DOHH2 (cell line): ENCODE measurements around the gene EIF3K.
A peak's percentile ranks its signal among the peaks of the same experiment; 100 is the strongest.

ENCODE experiments used
- H3F3A ChIP-seq: fragments of 200-600 bp; sonication (generic), shearing (Covaris generic); 2 replicates; pipeline ENCODE4 v1.6.0; 2016; ENCODE audit warnings: antibody characterized with exemption, mild to moderate bottlenecking; ENCODE audit not compliant: control insufficient read depth, insufficient read depth
- H3K27ac ChIP-seq: fragments of 200-600 bp; sonication (generic); 2 replicates; pipeline ENCODE4 v1.5.1; 2014; ENCODE audit warnings: low read depth, mild to moderate bottlenecking, low read length, moderate library complexity
- H3K27me3 ChIP-seq: fragments of 200-600 bp; sonication (generic); 2 replicates; pipeline ENCODE4 v1.6.1; 2014; ENCODE audit warnings: mild to moderate bottlenecking, low read length, mixed read lengths; ENCODE audit not compliant: control insufficient read depth
- H3K36me3 ChIP-seq: fragments of 200-600 bp; sonication (generic); 2 replicates; pipeline ENCODE4 v1.6.1; 2014; ENCODE audit warnings: mild to moderate bottlenecking, low read length, moderate library complexity, mixed read lengths; ENCODE audit not compliant: control insufficient read depth
- H3K4me1 ChIP-seq: fragments of 200-600 bp; sonication (generic); 2 replicates; pipeline ENCODE4 v1.6.1; 2014; ENCODE audit warnings: mild to moderate bottlenecking, low read length, mixed read lengths; ENCODE audit not compliant: control insufficient read depth
- H3K4me2 ChIP-seq: fragments of 200-600 bp; sonication (generic); 2 replicates; pipeline ENCODE4 v1.6.0; 2014; ENCODE audit warnings: mild to moderate bottlenecking, low read length, moderate library complexity
- H3K4me3 ChIP-seq: fragments of 200-600 bp; sonication (generic); 2 replicates; pipeline ENCODE4 v1.5.1; 2014; ENCODE audit warnings: mild to moderate bottlenecking, low read length, mixed read lengths
- H3K79me2 ChIP-seq: fragments of 200-600 bp; sonication (generic); 2 replicates; pipeline ENCODE4 v1.6.1; 2014; ENCODE audit warnings: mild to moderate bottlenecking, low read length, mixed read lengths; ENCODE audit not compliant: control insufficient read depth
- H3K9me2 ChIP-seq: fragments of 200-600 bp; sonication (generic); replicated peaks from 2 replicates; pipeline ENCODE4 v1.6.1; 2014; ENCODE audit warnings: mild to moderate bottlenecking, low read length, mixed read lengths; ENCODE audit not compliant: control insufficient read depth
- H3K9me3 ChIP-seq: fragments of 200-600 bp; sonication (generic); 2 replicates; pipeline ENCODE4 v1.6.1; 2014; ENCODE audit warnings: antibody characterized with exemption, low read length, mixed read lengths; ENCODE audit not compliant: control insufficient read depth, insufficient read depth
- H4K20me1 ChIP-seq: fragments of 200-600 bp; sonication (generic); 2 replicates; pipeline ENCODE4 v1.6.0; 2014; ENCODE audit warnings: low read depth, mild to moderate bottlenecking, antibody characterized with exemption, low read length, moderate library complexity; ENCODE audit not compliant: control insufficient read depth, insufficient read depth
- CTCF ChIP-seq: fragments of 200-600 bp; sonication (generic); IDR thresholded peaks from one replicate; pipeline ENCODE4 v1.5.1; 2014; ENCODE audit warnings: antibody characterized with exemption, mild to moderate bottlenecking, low read depth, low read length; ENCODE audit not compliant: poor library complexity, severe bottlenecking
- EZH2phosphoT487 ChIP-seq: fragments of 200-600 bp; sonication (generic); IDR thresholded peaks from 2 replicates; pipeline ENCODE4 v1.6.1; 2017; ENCODE audit warnings: borderline replicate concordance, mild to moderate bottlenecking, antibody characterized with exemption, low read length, moderate library complexity, mixed read lengths

Gene EIF3K

GRCh38 chr19:38606131-38606530 is 12.9 kb upstream of the EIF3K start:
- H3K27me3 ChIP-seq, result no peaks in the 10 kb centered on the region
- no peaks in the 10 kb centered on the region for H3K4me1 ChIP-seq
- no peak overlapping the region for H3K27ac ChIP-seq
- no peaks in the 10 kb centered on the region for H3K9me2 ChIP-seq
- no peaks in the 10 kb centered on the region for H3K9me3 ChIP-seq
- no peaks in the 10 kb centered on the region for H4K20me1 ChIP-seq
- peaks cover 3% of the 10 kb centered on the region; the same call in 1 of the 2 replicates for H3F3A ChIP-seq
- TF ChIP-seq CTCF, result no peak
- TF ChIP-seq EZH2phosphoT487, result no peak
- H3K4me2 ChIP-seq, result no peak overlapping the region
- H3K79me2 ChIP-seq, result no peaks in the 10 kb centered on the region
- no peak overlapping the region for H3K4me3 ChIP-seq
- H3K36me3 ChIP-seq, result peaks cover 40% of the 10 kb centered on the region

- TF ChIP-seq EZH2phosphoT487 (no peak), CTCF (no peak)
- no peak overlapping the region for H3K4me2 ChIP-seq
- H3K36me3 ChIP-seq, result peaks cover 42% of the 10 kb centered on the region
- no peaks in the 10 kb centered on the region for H4K20me1 ChIP-seq
- H3K27me3 ChIP-seq, result no peaks in the 10 kb centered on the region
- H3K9me2 ChIP-seq, result no peaks in the 10 kb centered on the region
- H3K4me1 ChIP-seq, result peaks cover 30% of the 10 kb centered on the region
- H3K79me2 ChIP-seq, result peaks cover 39% of the 10 kb centered on the region
- H3K9me3 ChIP-seq, result no peaks in the 10 kb centered on the region
- no peak overlapping the region for H3K27ac ChIP-seq
- H3K4me3 ChIP-seq, result no peak overlapping the region
- peaks cover 8% of the 10 kb centered on the region for H3F3A ChIP-seq
Observed at GRCh38 chr19:38614289-38614688, 4.7 kb upstream of the EIF3K start.

GRCh38 chr19:38615007-38615581 is 3.9 kb upstream of the EIF3K start:
- H3K27me3 ChIP-seq, result no peaks in the 10 kb centered on the region
- H3K36me3 ChIP-seq, result peaks cover 46% of the 10 kb centered on the region
- peaks cover 5% of the 10 kb centered on the region; the same call in 1 of the 2 replicates for H4K20me1 ChIP-seq
- no peaks in the 10 kb centered on the region for H3K9me3 ChIP-seq
- peak overlapping the region; percentile 17 for H3K4me3 ChIP-seq
- peaks cover 8% of the 10 kb centered on the region for H3F3A ChIP-seq
- TF ChIP-seq EZH2phosphoT487, result no peak
- no peak for TF ChIP-seq CTCF
- peak overlapping the region; percentile 93 for H3K4me2 ChIP-seq
- H3K27ac ChIP-seq, result no peak overlapping the region
- no peaks in the 10 kb centered on the region for H3K9me2 ChIP-seq
- peaks cover 47% of the 10 kb centered on the region for H3K79me2 ChIP-seq
- H3K4me1 ChIP-seq, result peaks cover 36% of the 10 kb centered on the region
